HG03571 (cell line): ENCODE measurements around the gene SLC8A2.

ENCODE experiments used
- ATAC-seq: cut with Tn5 transposase; IDR thresholded peaks from one replicate; pipeline ENCODE4 v1.9.1; 2021; ENCODE audit not compliant: unreplicated experiment

Gene SLC8A2

GRCh38 chr19:47505506-47505905 is 33.8 kb upstream of the SLC8A2 start:
- no peak for ATAC-seq

- no peak for ATAC-seq
Measured at GRCh38 chr19:47503826-47504150, 32.1 kb upstream of the SLC8A2 start.

GRCh38 chr19:47503130-47503825 is 31.6 kb upstream of the SLC8A2 start:
- no peak for ATAC-seq

- no peak for ATAC-seq
Measured at GRCh38 chr19:47499863-47500830, 28.5 kb upstream of the SLC8A2 start.

GRCh38 chr19:47499371-47499770 is 27.7 kb upstream of the SLC8A2 start:
- ATAC-seq: no peak

- no peak for ATAC-seq
Measured at GRCh38 chr19:47498561-47498960, 26.9 kb upstream of the SLC8A2 start.

GRCh38 chr19:47497821-47498520 is 26.3 kb upstream of the SLC8A2 start:
- ATAC-seq: no peak

GRCh38 chr19:47497050-47497766 is 25.5 kb upstream of the SLC8A2 start:
- no peak for ATAC-seq

- no peak for ATAC-seq
Measured at GRCh38 chr19:47495478-47496372, 24.0 kb upstream of the SLC8A2 start.

- ATAC-seq: no peak
Measured at GRCh38 chr19:47494729-47495128, 23.0 kb upstream of the SLC8A2 start.

- ATAC-seq: no peak
Measured at GRCh38 chr19:47494211-47494547, 22.5 kb upstream of the SLC8A2 start.

GRCh38 chr19:47493378-47494210 is 21.9 kb upstream of the SLC8A2 start:
- no peak for ATAC-seq

- ATAC-seq: no peak
Measured at GRCh38 chr19:47492571-47493377, 21.1 kb upstream of the SLC8A2 start.

- no peak for ATAC-seq
Measured at GRCh38 chr19:47492137-47492533, 20.4 kb upstream of the SLC8A2 start.

- no peak for ATAC-seq
Measured at GRCh38 chr19:47491358-47492136, 19.9 kb upstream of the SLC8A2 start.

- no peak for ATAC-seq
Measured at GRCh38 chr19:47490847-47491246, 19.2 kb upstream of the SLC8A2 start.

- no peak for ATAC-seq
Measured at GRCh38 chr19:47490031-47490430, 18.3 kb upstream of the SLC8A2 start.
